Measurements from ENCODE around the gene PLB1.

PLB1 gene

GRCh38 chr2:28566521-28567041 lies 70.7 kb downstream of the PLB1 start:
- peak; percentile 79 for DNase-seq

GRCh38 chr2:28567061-28567471 lies 71.2 kb downstream of the PLB1 start:
- no peak for DNase-seq

GRCh38 chr2:28568036-28568435 lies 72.2 kb downstream of the PLB1 start:
- no peak for DNase-seq

- DNase-seq: no peak
Measured at GRCh38 chr2:28568533-28568932, 72.7 kb downstream of the PLB1 start.

- DNase-seq: no peak
Measured at GRCh38 chr2:28570431-28570830, 74.6 kb downstream of the PLB1 start.

GRCh38 chr2:28576714-28577113 lies 80.9 kb downstream of the PLB1 start:
- no peak for DNase-seq

- no peak for DNase-seq
Measured at GRCh38 chr2:28577791-28578680, 82.2 kb downstream of the PLB1 start.

GRCh38 chr2:28578774-28579173 lies 82.9 kb downstream of the PLB1 start:
- DNase-seq: no peak

GRCh38 chr2:28579606-28580005 lies 83.7 kb downstream of the PLB1 start:
- DNase-seq: no peak

GRCh38 chr2:28580078-28580477 lies 84.2 kb downstream of the PLB1 start:
- no peak for DNase-seq

- no peak for DNase-seq
Measured at GRCh38 chr2:28581312-28581711, 85.5 kb downstream of the PLB1 start.

- DNase-seq: no peak
Measured at GRCh38 chr2:28582152-28582551, 86.3 kb downstream of the PLB1 start.

- no peak for DNase-seq
Measured at GRCh38 chr2:28582595-28582994, 86.7 kb downstream of the PLB1 start.

GRCh38 chr2:28583899-28584553 lies 88.2 kb downstream of the PLB1 start:
- DNase-seq: no peak

GRCh38 chr2:28586867-28587266 lies 91.0 kb downstream of the PLB1 start:
- peak; percentile 46 for DNase-seq

- DNase-seq: no peak
Measured at GRCh38 chr2:28587526-28588291, 91.8 kb downstream of the PLB1 start.

- DNase-seq: no peak
Measured at GRCh38 chr2:28588292-28588670, 92.4 kb downstream of the PLB1 start.

- DNase-seq: no peak
Measured at GRCh38 chr2:28589746-28590463, 94.0 kb downstream of the PLB1 start.

- DNase-seq: no peak
Measured at GRCh38 chr2:28590496-28591301, 94.8 kb downstream of the PLB1 start.

- DNase-seq: no peak
Measured at GRCh38 chr2:28591711-28592335, 96.0 kb downstream of the PLB1 start.

- DNase-seq: no peak
Measured at GRCh38 chr2:28592481-28592880, 96.6 kb downstream of the PLB1 start.
